SU-DHL-6 (cell line): ENCODE measurements around the gene CLEC1A.

Experiments
- CTCF ChIP-seq: fragments of 200-600 bp; sonication (generic); IDR thresholded peaks from one replicate; pipeline ENCODE4 v1.5.1; 2017; ENCODE audit warnings: antibody characterized with exemption, mild to moderate bottlenecking, low read length, moderate library complexity; ENCODE audit not compliant: insufficient read depth, poor library complexity, severe bottlenecking
- EZH2phosphoT487 ChIP-seq: fragments of 200-600 bp; sonication (generic), shearing (Covaris generic); conservative IDR thresholded peaks from 2 replicates; pipeline ENCODE4 v1.6.1; 2018; ENCODE audit warnings: mild to moderate bottlenecking, antibody characterized with exemption, low read length, moderate library complexity, mixed read lengths

GRCh38 chr12:10115311-10115710, 16.5 kb upstream of the CLEC1A start:
- TF ChIP-seq CTCF (no peak), EZH2phosphoT487 (no peak)
